ENCODE measurements around the gene TADA2A. TPM values are rescaled to one million over a fixed set of nuclear protein-coding genes. Genes with fewer than 3 reads are reported as not detected.
A peak's percentile ranks its signal among the peaks of the same experiment; 100 is the strongest.

TADA2A gene
- total and polyA plus RNA-seq, 2 of the 8 experiments (the other 6 are each of a cell fraction or from before 2014, with no cell fraction given) = 8.4 to 18.5 TPM

DNA sequence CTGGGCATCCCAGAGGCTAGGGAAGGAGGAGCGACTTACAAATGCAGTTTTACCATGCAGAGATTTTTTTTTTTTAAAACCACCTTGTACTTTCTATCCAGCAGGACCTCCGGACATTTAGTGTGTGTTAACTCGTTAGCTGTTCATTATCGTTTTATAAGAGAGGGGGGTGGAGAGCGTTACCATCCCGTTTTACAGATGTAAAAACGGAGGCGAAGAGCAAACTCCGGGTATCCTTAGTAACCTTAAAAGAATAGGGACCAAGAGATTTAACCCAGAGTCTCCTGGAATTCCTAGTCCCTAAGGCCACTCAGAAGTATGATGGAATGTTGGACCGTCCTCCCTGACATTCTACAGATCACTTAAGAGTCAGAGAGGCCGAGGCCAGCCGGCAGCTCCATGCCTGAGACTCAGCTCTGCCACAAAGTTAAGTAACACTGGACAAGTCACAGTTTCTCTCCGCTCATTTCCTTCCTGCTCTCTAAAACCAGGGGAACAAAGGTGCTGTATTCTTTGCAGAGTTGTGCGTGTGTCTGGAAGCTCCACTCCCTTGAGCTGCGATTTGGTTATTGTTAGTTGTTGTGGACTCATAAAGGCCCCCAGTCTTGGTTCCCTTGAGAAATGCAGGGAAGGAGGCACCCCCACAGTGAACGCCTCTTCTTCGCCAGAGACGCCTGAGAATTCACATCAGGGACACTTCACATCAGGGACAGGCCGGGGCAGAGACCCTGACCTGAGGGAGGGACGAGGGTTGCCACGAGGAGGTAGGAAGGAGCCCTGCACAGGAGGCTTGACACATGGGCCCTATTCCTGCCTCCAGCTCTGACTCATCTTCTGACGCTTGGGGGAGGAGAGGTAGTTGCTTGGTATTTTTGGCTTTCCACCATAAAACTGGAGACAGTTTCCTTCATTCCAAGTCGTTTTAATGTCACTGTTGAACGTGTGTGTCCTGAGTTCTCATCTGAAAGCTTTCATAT is 84.2 kb downstream of the TADA2A start:
- Histone ChIP-seq H4K20me1 (replicated peaks in 1 of 2; ENCODE audit: control insufficient read depth in 1 of 2, insufficient read depth in 2 of 2, low read length in 2 of 2) (peaks cover 0 to 3% of the 10 kb centered on the region in 2 experiments), H2AFZ (ENCODE audit: low read length) (no peak overlapping the region), H4K91ac (replicated peaks; ENCODE audit: insufficient read length, low read length) (peak overlapping the region; percentile 8), H3K27me3 (replicated peaks in 1 of 4; ENCODE audit: control insufficient read depth in 3 of 4, extremely low read depth in 1 of 4, insufficient read depth in 3 of 4, low read length in 3 of 4) (peaks cover 0 to 3% (median 0%) of the 10 kb centered on the region in 4 experiments; a peak in 4 of 7 replicates), H3K27ac (ENCODE audit: low read depth, low read length) (no peak overlapping the region), H2BK12ac (ENCODE audit: low read depth, low read length) (0 out of 2 replicates have a peak overlapping the region, but pooled peaks have one; percentile 4), H2BK5ac (ENCODE audit: low read depth, low read length) (peak overlapping the region; percentile 56; the same call in 1 of the 2 replicates), H4K8ac (ENCODE audit: extremely low read depth, insufficient read depth, low read length) (no peak overlapping the region), H2BK15ac (ENCODE audit: low read length) (peak overlapping the region; percentile 19; the same call in 1 of the 2 replicates), H3K14ac (ENCODE audit: insufficient read length) (no peak overlapping the region), H3K23me2 (ENCODE audit: low read depth, low read length) (peaks cover 11% of the 10 kb centered on the region), H3K56ac (replicated peaks; ENCODE audit: insufficient read length, low read depth, low read length) (no peak overlapping the region), H3K9ac (replicated peaks in 1 of 4; ENCODE audit: extremely low read depth in 1 of 4, low read depth in 3 of 4, low read length in 3 of 4) (0 out of 7 replicates have a peak overlapping the region, but pooled peaks of 1 of the 4 experiments have one; percentile 36), H3K79me1 (ENCODE audit: low read depth, low read length) (peaks cover 2% of the 10 kb centered on the region; the same call in 1 of the 2 replicates), H3K9me3 (ENCODE audit: insufficient read depth in 2 of 2, low read depth in 1 of 2, low read length in 1 of 2) (no peaks in the 10 kb centered on the region), H3K23ac (ENCODE audit: insufficient read length) (no peak overlapping the region), H3K4me3 (ENCODE audit: extremely low read depth in 1 of 4, insufficient read depth in 2 of 4, low read depth in 3 of 4, low read length in 4 of 4) (peak overlapping the region; percentile 59 to 81 (median 72)), H2AK5ac (ENCODE audit: low read depth, low read length) (no peak overlapping the region), H3K4ac (replicated peaks; ENCODE audit: insufficient read length, low read depth, low read length) (no peak overlapping the region), H3K4me2 (ENCODE audit: insufficient read depth in 1 of 2, low read depth in 2 of 2, low read length in 2 of 2) (peak overlapping the region; percentile 81 to 91), H3K79me2 (ENCODE audit: control insufficient read depth in 1 of 2, insufficient read depth in 2 of 2, low read length in 2 of 2) (peaks cover 0 to 47% of the 10 kb centered on the region in 2 experiments; a peak in 2 of 4 replicates), H2BK20ac (ENCODE audit: low read length) (no peak overlapping the region), H3K4me1 (replicated peaks in 1 of 4; ENCODE audit: control insufficient read depth in 3 of 4, insufficient read depth in 4 of 4, low read length in 3 of 4) (peaks cover 13 to 21% (median 15%) of the 10 kb centered on the region in 4 experiments), H4K5ac (ENCODE audit: insufficient read length, low read depth, low read length) (no peak overlapping the region), H3K36me3 (ENCODE audit: control insufficient read depth in 2 of 4, insufficient read depth in 4 of 4, low read length in 3 of 4) (no peaks in the 10 kb centered on the region), H3K18ac (ENCODE audit: extremely low read depth, low read length) (peak overlapping the region; percentile 75; the same call in 1 of the 2 replicates), H2BK120ac (replicated peaks; ENCODE audit: low read depth, low read length) (no peak overlapping the region)
- ChIA-PET CTCF (ENCODE audit: partially characterized antibody) (interaction anchor here (0.6 to 1.6 kb wide), 4 partner anchors 11 to 114 kb away, joined by 3 to 6 read pairs (median 4); partner anchors contain the start of gene C17orf78), POLR2A (ENCODE audit: partially characterized antibody) (interaction anchor here (1.0 to 1.1 kb wide), 4 partner anchors 13 to 24 kb away, joined by 3 to 4 read pairs (median 3); no protein-coding TSS in a partner anchor)
- WGBS, 2 experiments (ENCODE audit: extremely low coverage in 1 of 2, insufficient coverage in 1 of 2, insufficient read length in 1 of 2, insufficient replicate concordance in 2 of 2, low coverage in 1 of 2, low lambda C conversion rate in 2 of 2, missing lambda C conversion rate in 1 of 2) = 41% methylated on average over 24 of the region's 24 CpGs; no CpG with 5 or more reads in 1 of the 2 experiments
- DNase-seq (ENCODE audit: low read depth in 1 of 2, low spot score in 2 of 2) (peak in 1 of 2 experiments; percentile 54), FAIRE-seq (no peak)
- TF ChIP-seq BRCA1 (IDR thresholded peaks at IDR 0.05; ENCODE audit: low read depth, low read length) = no peak
- TF ChIP-seq RNF2 (IDR thresholded peaks at IDR 0.05; ENCODE audit: borderline replicate concordance, low read depth, low read length, missing control alignments, poor library complexity, severe bottlenecking) = no peak
- TF ChIP-seq TAF1 (IDR thresholded peaks at IDR 0.05; ENCODE audit: low read depth, low read length) = 0 out of 2 replicates have a peak, but pooled peaks have one; percentile 14
- TF ChIP-seq ATF3 (IDR thresholded peaks at IDR 0.05; ENCODE audit: insufficient read depth, low read depth, low read length) = no peak
- TF ChIP-seq MAX (IDR thresholded peaks at IDR 0.05) = peak; percentile 67; the same call in 1 of the 2 replicates
- TF ChIP-seq EGR1 (IDR thresholded peaks at IDR 0.05; ENCODE audit: borderline replicate concordance, low read depth, low read length) = no peak
